PC-3 (cell line): ENCODE results near the gene CDC42EP5. TPM values are rescaled to one million over a fixed set of nuclear protein-coding genes. Genes with fewer than 3 reads are reported as not detected.
"Not testable (repeated sequence)": the region's sequence is repeated elsewhere in the genome, so short reads cannot be mapped to it uniquely, and the experiment has no call there.

Experiments used
- ATAC-seq: fragments of 200-7000 bp; cut with Tn5 transposase; 2 replicates; pipeline ENCODE4 v1.9.1; 2020; ENCODE audit warnings: mild to moderate bottlenecking, moderate library complexity
- BruUV-seq: library from RNA; stranded (reverse); fragments of 400-500 nt; replicated peaks from 2 replicates; lab custom pipeline; 2021; lab: Mats Ljungman, UMichigan
- CTCF ChIA-PET: fragments of 300-600 bp; sonication (Branson Sonifier 250); formaldehyde crosslinking; loops from one replicate; lab custom pipeline; 2022; ENCODE audit warnings: antibody characterized with exemption; lab: Charles Lee
- POLR2A ChIA-PET: fragments of 300-600 bp; sonication (Branson Sonifier 250); formaldehyde crosslinking; loops from one replicate; lab custom pipeline; 2022; ENCODE audit warnings: antibody characterized with exemption; ENCODE audit not compliant: unreplicated experiment; lab: Charles Lee
- DNase-seq: peaks from one replicate; pipeline ENCODE4 v3.0.0-alpha.2; 2015
- H2AFZ ChIP-seq: fragments of 300-600 bp; sonication (generic); 2 replicates; pipeline ENCODE4 v1.6.0; 2016; ENCODE audit warnings: antibody characterized with exemption, low read length
- H3F3A ChIP-seq: fragments of 300-600 bp; sonication (generic); one replicate; pipeline ENCODE4 v1.6.0; 2017; ENCODE audit warnings: antibody characterized with exemption, low read length, control low read depth, mild to moderate bottlenecking; ENCODE audit not compliant: unreplicated experiment
- H3K27ac ChIP-seq: fragments of 300-600 bp; sonication (generic); 2 replicates; pipeline ENCODE4 v1.5.1; 2016; ENCODE audit warnings: mild to moderate bottlenecking, low read length
- H3K27me3 ChIP-seq: fragments of 300-600 bp; sonication (generic); 2 replicates; pipeline ENCODE4 v1.6.1; 2016; ENCODE audit warnings: low read length, mixed read lengths
- H3K36me3 ChIP-seq: fragments of 300-600 bp; sonication (generic); 2 replicates; pipeline ENCODE4 v1.6.1; 2016; ENCODE audit warnings: low read depth, mixed run types, low read length, mixed read lengths
- H3K4me1 ChIP-seq: fragments of 300-600 bp; sonication (generic); 2 replicates; pipeline ENCODE4 v1.5.1; 2016; ENCODE audit warnings: low read length; ENCODE audit not compliant: insufficient read depth
- H3K4me2 ChIP-seq: fragments of 300-600 bp; sonication (generic); 2 replicates; pipeline ENCODE4 v1.6.0; 2016; ENCODE audit warnings: low read length
- H3K4me3 ChIP-seq: fragments of 300-600 bp; sonication (generic); 2 replicates; pipeline ENCODE4 v1.5.1; 2016; ENCODE audit warnings: mild to moderate bottlenecking, low read length, mixed read lengths
- H3K79me2 ChIP-seq: fragments of 300-600 bp; sonication (generic); 2 replicates; pipeline ENCODE4 v1.6.1; 2017; ENCODE audit warnings: low read length, mixed read lengths
- H3K9ac ChIP-seq: fragments of 300-600 bp; sonication (generic); 2 replicates; pipeline ENCODE4 v1.6.0; 2016; ENCODE audit warnings: mild to moderate bottlenecking, low read length
- H3K9me2 ChIP-seq: fragments of 300-600 bp; sonication (generic); replicated peaks from 2 replicates; pipeline ENCODE4 v1.6.1; 2016; ENCODE audit warnings: mixed run types, low read length, mixed read lengths
- H3K9me3 ChIP-seq: fragments of 300-600 bp; sonication (generic); 2 replicates; pipeline ENCODE4 v1.6.1; 2016; ENCODE audit warnings: low read length, mixed read lengths
- H4K20me1 ChIP-seq: fragments of 300-600 bp; sonication (generic); 2 replicates; pipeline ENCODE4 v1.6.1; 2016; ENCODE audit warnings: low read length, mixed read lengths
- EZH2 ChIP-seq: fragments of 300-600 bp; sonication (generic); IDR thresholded peaks from one replicate; pipeline ENCODE4 v1.6.1; 2017; ENCODE audit warnings: antibody characterized with exemption, mild to moderate bottlenecking, low read length; ENCODE audit not compliant: unreplicated experiment
- EZH2phosphoT487 ChIP-seq: fragments of 300-600 bp; sonication (generic); IDR thresholded peaks from 2 replicates; pipeline ENCODE4 v1.6.1; 2018; ENCODE audit warnings: mild to moderate bottlenecking, antibody characterized with exemption, low read length, borderline replicate concordance
- intact Hi-C: fragments of 100-400 bp; cut with micrococcal nuclease; formaldehyde crosslinking; loops from 2 replicates; pipeline ENCODE4 v1.9.0; 2023
- total RNA-seq: library from RNA; depleted of rRNA; stranded (reverse); fragments of >200 nt; gene quantifications from 2 replicates; pipeline ENCODE4 v1.2.3, GENCODE V29; 2014
- TF ChIP-seq, protein P1 (sequence below): fragments of 300-600 bp; sonication (generic); conservative IDR thresholded peaks from 2 replicates; pipeline ENCODE4 v1.5.1; 2017; ENCODE audit warnings: antibody characterized with exemption, low read depth, mild to moderate bottlenecking, low read length

Gene CDC42EP5
- total RNA-seq, 1 experiment from 2014 or later = 0.73 TPM

DNA sequence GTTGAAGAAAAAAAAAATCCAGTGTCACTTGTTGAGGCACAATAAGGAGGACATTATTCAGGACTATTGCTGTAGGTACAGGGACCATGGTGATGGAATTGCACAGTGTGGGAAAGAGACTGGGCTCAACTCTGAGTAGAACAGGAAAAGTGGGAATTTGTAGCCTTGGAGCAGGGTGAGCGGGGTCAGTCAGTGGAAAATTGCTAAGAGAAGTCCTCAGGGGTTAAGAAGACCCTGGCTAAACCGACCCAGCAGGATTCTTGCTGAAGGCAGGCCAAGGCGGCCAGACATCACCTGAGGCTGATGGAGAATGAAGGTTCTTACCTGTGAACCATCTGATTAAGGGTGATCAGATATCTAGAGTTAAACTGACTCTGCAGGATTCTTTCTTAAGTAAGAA, 42.1 kb upstream of the CDC42EP5 start:
- TF ChIP-seq, protein P1, sequence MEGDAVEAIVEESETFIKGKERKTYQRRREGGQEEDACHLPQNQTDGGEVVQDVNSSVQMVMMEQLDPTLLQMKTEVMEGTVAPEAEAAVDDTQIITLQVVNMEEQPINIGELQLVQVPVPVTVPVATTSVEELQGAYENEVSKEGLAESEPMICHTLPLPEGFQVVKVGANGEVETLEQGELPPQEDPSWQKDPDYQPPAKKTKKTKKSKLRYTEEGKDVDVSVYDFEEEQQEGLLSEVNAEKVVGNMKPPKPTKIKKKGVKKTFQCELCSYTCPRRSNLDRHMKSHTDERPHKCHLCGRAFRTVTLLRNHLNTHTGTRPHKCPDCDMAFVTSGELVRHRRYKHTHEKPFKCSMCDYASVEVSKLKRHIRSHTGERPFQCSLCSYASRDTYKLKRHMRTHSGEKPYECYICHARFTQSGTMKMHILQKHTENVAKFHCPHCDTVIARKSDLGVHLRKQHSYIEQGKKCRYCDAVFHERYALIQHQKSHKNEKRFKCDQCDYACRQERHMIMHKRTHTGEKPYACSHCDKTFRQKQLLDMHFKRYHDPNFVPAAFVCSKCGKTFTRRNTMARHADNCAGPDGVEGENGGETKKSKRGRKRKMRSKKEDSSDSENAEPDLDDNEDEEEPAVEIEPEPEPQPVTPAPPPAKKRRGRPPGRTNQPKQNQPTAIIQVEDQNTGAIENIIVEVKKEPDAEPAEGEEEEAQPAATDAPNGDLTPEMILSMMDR = no peak
- no peak for TF ChIP-seq EZH2phosphoT487
- TF ChIP-seq EZH2 = no peak
- Histone ChIP-seq H3K4me2 (no peak overlapping the region), H3K27ac (no peak overlapping the region), H3K4me3 (no peak overlapping the region), H3K9me2 (no peaks in the 10 kb centered on the region), H3K4me1 (peaks cover 13% of the 10 kb centered on the region), H3K27me3 (peaks cover 30% of the 10 kb centered on the region), H3K79me2 (no peaks in the 10 kb centered on the region), H3K9me3 (no peaks in the 10 kb centered on the region), H3F3A (no peaks in the 10 kb centered on the region), H3K9ac (no peak overlapping the region), H2AFZ (no peak overlapping the region), H3K36me3 (no peaks in the 10 kb centered on the region), H4K20me1 (no peaks in the 10 kb centered on the region; the same call in 1 of the 2 replicates)
- BruUV-seq = no TSS peak
- POLR2A ChIA-PET = no interaction called here
- ATAC-seq (no peak), DNase-seq (no peak)
- intact Hi-C loops = no loop called here
- CTCF ChIA-PET = no interaction called here

DNA sequence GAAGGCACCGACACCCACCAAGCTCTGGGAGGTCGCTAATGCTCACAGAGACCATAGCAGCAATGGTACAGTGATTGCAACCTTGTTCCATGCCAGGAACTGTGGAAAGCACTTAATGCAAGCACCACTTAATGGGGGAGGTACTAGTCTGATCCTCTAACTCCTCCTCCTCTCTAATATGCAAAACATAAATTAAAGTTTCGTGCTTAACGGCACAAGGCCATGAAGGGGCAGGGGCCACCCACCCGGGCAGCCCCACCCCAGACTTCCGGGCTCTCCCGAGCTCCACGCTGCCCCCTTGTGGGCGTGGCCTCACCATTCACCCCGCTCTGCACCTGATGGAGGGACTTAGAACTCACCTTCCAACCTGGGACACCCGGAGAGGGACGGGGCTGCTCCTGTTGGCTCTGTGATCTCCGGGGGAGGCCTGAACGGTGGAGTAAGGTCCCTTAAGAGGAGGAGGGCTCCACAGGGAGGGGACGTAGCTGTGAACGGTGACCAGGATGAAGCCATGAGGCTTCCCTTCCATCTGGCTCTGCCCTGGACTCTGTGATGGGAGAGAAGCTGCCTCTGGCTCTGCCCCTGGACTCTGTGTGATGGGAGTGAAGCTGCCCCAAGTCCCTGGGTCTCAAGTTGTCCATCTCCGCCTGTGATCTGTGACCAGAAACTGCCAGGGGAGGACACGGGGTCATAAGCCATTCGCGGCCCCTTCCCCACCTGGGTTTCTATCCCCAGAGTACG, 36.3 kb upstream of the CDC42EP5 start:
- CTCF ChIA-PET, H4K20me1 ChIP-seq, H3K9me3 ChIP-seq, BruUV-seq, H3K4me3 ChIP-seq, H3K27ac ChIP-seq, H3F3A ChIP-seq, H3K36me3 ChIP-seq, H3K9ac ChIP-seq, POLR2A ChIA-PET, H3K4me1 ChIP-seq, intact Hi-C loops, DNase-seq, H3K4me2 ChIP-seq, H3K79me2 ChIP-seq, H3K9me2 ChIP-seq, H2AFZ ChIP-seq: not testable (repeated sequence)
- ATAC-seq = peak; percentile 64
- peaks cover 52% of the 10 kb centered on the region for H3K27me3 ChIP-seq

DNA sequence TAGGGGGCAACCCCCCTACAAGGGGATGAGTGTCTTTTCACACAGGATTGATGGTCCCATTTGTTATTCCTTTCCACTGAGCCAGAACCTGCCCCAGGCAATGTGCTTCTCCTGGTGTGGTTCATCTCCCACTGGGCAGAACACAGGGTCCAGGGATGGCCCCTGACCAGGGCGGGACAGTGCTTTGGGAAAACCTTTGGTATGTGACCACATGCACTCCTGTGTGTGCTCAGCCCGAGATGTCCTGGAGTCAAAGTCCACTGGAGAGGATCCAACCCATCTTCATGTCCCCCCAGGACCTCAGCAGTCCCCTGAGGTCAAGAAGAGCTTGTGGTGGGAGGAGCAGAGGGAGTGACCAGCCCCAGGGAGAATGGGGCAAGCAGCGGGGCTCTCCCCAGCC, 35.4 kb upstream of the CDC42EP5 start:
- H3K4me1 ChIP-seq, POLR2A ChIA-PET, ATAC-seq, H3K36me3 ChIP-seq, H2AFZ ChIP-seq, DNase-seq, H3K9me2 ChIP-seq, BruUV-seq, H3K27ac ChIP-seq, H3K4me3 ChIP-seq, H3K4me2 ChIP-seq, H3K79me2 ChIP-seq, H3K9me3 ChIP-seq, H3F3A ChIP-seq, CTCF ChIA-PET, intact Hi-C loops, H4K20me1 ChIP-seq, H3K9ac ChIP-seq: not testable (repeated sequence)
- peaks cover 51% of the 10 kb centered on the region for H3K27me3 ChIP-seq

DNA sequence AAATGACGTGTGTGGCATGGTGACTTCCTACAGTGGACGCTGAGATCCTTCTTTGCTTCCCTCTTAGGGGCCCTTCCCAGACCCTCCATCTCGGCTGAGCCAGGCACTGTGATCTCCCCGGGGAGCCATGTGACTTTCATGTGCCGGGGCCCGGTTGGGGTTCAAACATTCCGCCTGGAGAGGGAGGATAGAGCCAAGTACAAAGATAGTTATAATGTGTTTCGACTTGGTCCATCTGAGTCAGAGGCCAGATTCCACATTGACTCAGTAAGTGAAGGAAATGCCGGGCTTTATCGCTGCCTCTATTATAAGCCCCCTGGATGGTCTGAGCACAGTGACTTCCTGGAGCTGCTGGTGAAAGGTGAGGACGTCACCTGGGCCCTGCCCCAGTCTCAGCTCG, 34.7 kb upstream of the CDC42EP5 start:
- ATAC-seq (no peak), DNase-seq (no peak)
- Histone ChIP-seq H3K4me1 (no peaks in the 10 kb centered on the region), H3K4me3 (no peak overlapping the region), H3K4me2 (no peak overlapping the region), H3K36me3 (no peaks in the 10 kb centered on the region), H3K9me3 (no peaks in the 10 kb centered on the region), H3F3A (no peaks in the 10 kb centered on the region), H4K20me1 (no peaks in the 10 kb centered on the region), H3K9ac (no peak overlapping the region), H3K9me2 (no peaks in the 10 kb centered on the region), H3K27ac (no peak overlapping the region), H3K79me2 (no peaks in the 10 kb centered on the region), H2AFZ (no peak overlapping the region), H3K27me3 (peaks cover 50% of the 10 kb centered on the region)
- intact Hi-C loops = no loop called here
- no TSS peak for BruUV-seq
- POLR2A ChIA-PET = no interaction called here
- TF ChIP-seq EZH2phosphoT487 = no peak
- TF ChIP-seq EZH2 = no peak
- TF ChIP-seq, protein P1 = no peak
- CTCF ChIA-PET = no interaction called here

DNA sequence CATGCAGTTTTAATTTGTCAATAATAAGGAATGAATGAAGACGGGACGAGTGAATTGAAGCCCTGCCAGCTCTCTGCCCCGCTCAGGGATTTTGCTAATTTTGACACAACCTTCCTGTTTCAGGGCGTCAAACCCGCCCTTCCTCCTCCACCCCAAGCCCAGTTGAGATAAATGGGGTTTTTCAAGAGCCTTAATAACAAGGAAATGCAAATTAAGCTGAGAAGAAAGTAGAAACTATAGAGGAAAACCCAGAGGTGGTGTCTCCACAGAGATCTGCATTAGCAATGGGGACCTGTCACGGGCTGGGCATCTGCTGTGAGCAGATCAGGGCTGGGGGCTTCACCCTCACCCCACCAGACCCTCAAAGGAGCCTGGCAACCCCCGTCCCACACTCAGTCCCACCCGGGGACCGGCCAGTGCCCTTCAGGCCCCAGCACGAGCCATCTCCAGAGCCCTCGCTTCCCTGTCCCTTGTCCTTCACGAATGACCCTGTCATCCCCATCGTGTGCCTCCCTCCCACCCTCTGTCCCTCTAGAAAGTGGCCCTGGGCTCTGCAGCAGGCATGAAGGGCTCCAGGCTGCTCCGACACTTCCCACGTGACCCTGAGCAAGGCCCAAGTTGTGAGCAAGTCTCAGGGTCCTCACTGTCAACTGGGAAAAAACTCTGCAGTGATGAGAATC, 34.1 kb upstream of the CDC42EP5 start:
- DNase-seq, BruUV-seq, H3K36me3 ChIP-seq, CTCF ChIA-PET, H3F3A ChIP-seq, POLR2A ChIA-PET, H3K79me2 ChIP-seq, H4K20me1 ChIP-seq, H3K9me2 ChIP-seq, H3K9me3 ChIP-seq, H2AFZ ChIP-seq, H3K9ac ChIP-seq, H3K4me2 ChIP-seq, H3K4me3 ChIP-seq, H3K27ac ChIP-seq, intact Hi-C loops, H3K4me1 ChIP-seq, ATAC-seq: not testable (repeated sequence)
- H3K27me3 ChIP-seq = peaks cover 50% of the 10 kb centered on the region
